HG02885 (cell line): ENCODE data around the gene NOX5.
"Not testable (repeated sequence)": the region's sequence is repeated elsewhere in the genome, so short reads cannot be mapped to it uniquely, and the experiment has no call there.

Experiments
- ATAC-seq: cut with Tn5 transposase; IDR thresholded peaks from one replicate; pipeline ENCODE4 v1.9.1; 2021; ENCODE audit warnings: mild to moderate bottlenecking; ENCODE audit not compliant: unreplicated experiment, poor library complexity

The NOX5 gene, protein sequence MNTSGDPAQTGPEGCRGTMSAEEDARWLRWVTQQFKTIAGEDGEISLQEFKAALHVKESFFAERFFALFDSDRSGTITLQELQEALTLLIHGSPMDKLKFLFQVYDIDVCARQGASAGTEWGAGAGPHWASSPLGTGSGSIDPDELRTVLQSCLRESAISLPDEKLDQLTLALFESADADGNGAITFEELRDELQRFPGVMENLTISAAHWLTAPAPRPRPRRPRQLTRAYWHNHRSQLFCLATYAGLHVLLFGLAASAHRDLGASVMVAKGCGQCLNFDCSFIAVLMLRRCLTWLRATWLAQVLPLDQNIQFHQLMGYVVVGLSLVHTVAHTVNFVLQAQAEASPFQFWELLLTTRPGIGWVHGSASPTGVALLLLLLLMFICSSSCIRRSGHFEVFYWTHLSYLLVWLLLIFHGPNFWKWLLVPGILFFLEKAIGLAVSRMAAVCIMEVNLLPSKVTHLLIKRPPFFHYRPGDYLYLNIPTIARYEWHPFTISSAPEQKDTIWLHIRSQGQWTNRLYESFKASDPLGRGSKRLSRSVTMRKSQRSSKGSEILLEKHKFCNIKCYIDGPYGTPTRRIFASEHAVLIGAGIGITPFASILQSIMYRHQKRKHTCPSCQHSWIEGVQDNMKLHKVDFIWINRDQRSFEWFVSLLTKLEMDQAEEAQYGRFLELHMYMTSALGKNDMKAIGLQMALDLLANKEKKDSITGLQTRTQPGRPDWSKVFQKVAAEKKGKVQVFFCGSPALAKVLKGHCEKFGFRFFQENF

GRCh38 chr15:69014454-69014853, at the start of gene NOX5:
Gene NOX5 (plus strand): TSS chr15:69014695. CDS start chr15:69014736, 41 bp downstream.
- no peak for ATAC-seq

GRCh38 chr15:68966996-68967395, 47.5 kb upstream of the NOX5 start:
- no peak for ATAC-seq

GRCh38 chr15:68967948-68968347, 46.5 kb upstream of the NOX5 start:
- ATAC-seq: no peak

DNA sequence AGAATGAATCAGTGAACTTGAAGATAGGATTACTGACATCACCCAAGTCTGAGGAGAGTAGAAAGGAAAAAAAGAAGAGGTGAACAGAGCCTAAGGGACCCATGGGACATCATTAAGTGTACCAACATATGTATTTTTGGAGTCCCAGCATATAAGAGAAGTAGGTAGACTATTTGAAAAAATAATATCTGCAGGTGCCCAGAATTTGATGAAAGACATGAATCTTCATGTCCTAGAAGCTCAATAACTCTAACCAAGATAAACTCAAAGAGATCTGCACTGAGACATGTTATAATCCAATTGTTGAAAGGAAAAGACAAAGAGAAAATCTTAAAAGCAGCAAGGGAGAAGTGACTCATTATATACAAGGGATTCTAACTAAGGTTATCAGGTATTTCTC, 45.2 kb upstream of the NOX5 start:
- no peak for ATAC-seq

GRCh38 chr15:68972201-68973065, 42.1 kb upstream of the NOX5 start:
- no peak for ATAC-seq

- ATAC-seq: not testable (repeated sequence)
These were observed 38.8 kb upstream of the NOX5 start for GRCh38 chr15:68975651-68976160.

- ATAC-seq: not testable (repeated sequence)
These were observed 37.1 kb upstream of the NOX5 start for GRCh38 chr15:68977426-68977825.

DNA sequence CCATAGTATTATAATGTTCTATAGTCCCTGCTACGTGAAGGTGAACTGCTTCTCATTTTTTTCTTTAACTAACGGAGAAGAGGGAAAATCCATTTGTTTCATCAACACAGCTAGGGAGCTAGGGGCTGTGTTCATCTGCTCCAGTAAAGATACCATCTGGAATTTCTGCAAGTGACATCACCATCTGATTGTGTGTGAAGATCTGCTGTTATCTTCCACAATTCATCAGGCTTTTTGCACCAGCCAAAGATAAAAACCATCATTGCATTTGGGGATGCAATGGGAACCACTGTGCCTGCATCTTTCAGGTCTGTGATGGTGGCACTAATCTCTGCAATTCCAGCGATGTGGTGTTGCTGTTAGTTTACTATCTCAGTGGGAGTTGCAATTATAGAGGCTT, 35.5 kb upstream of the NOX5 start:
- no peak for ATAC-seq

DNA sequence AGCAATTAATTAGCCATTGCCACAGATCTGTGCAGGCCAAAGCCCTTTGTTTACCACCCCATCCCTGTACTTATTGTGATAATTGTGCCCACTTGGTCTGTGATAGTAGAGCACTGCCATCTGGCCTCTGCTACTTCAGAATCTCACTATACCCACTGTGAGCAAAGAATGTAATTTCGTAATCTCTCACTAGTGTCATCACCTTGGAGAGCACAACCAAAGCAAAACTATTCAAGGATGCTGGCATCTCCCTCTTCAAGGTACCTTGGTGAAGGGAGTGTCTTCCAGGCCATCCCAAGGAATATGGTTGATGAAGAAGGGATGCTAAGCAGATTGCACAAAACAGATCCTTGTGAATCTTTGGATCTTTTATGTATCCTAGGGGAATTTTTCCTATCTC, 34.7 kb upstream of the NOX5 start:
- ATAC-seq: no peak

- no peak for ATAC-seq
These were observed 33.7 kb upstream of the NOX5 start for GRCh38 chr15:68980786-68981185.

- ATAC-seq: no peak
These were observed 32.6 kb upstream of the NOX5 start for GRCh38 chr15:68981941-68982340.

DNA sequence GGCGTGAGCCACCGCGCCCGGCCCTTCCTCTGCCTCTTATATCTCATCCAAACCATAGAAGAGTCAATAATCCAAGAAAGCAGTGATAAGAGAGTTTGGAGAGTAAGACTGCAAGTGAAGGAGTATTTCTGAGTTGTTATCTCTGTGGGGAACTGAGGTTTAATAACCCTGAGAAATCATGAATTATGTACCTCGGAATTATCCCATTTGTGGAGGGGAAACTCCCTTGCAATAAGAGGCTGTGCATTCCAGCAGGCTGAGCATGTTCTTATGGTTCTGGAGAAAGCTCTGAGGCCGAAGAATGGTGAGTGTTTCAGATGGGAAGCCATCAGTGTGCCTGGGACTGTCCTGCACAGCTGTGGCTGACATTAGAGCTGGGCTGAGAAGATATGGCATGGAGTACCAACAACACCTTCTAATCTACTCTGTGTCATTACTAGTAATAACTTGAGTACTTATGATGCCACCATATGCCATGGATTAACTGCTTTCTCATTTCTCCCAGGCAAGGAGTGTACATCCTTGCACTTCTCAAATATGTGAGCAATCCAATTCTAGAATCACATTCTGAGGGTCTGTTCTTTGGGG, 31.4 kb upstream of the NOX5 start:
- no peak for ATAC-seq

- ATAC-seq: no peak
These were observed 30.5 kb upstream of the NOX5 start for GRCh38 chr15:68983961-68984481.

DNA sequence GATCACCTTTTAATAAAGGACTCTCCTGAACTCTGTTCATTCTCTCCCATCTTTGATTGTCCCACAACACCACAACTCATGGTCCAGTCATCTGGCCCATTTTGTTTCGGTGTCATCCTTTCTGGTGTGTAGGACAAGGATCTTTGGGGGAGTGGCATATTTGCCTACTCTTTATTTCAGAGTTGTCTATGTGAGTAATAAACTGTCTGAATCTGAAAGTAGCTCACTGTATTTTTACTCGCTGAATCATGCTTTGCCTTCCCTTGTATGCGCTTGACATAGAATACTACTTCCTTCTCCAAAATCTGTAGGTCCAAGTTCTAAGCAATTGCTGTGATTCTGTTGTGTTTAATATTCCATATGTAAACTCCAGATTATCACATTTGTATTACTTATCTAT, 29.9 kb upstream of the NOX5 start:
- no peak for ATAC-seq

DNA sequence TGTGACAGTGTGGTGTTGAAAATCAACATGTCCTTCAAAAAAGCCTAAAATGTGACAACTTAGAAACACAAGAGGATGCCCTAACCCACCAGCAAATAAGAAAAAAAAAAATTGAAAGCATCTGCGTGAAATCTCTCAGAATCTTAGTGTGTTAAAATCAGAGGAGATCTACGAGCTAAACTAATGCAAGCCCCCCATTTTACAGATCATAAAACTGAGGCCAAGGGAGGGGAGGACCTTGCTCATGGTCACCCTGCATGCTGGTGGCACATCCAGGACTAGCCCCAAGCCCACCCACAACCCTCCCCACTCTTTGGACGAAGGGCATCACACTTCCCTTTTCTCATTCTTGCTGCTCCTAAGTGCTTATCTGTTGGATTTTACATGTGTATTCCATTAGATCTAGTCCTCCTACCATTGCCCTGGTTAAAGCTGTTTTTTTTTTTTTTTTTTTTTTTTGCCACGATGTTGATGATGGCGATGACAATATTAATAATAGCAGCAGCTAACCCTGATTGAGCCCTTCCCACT, 29.1 kb upstream of the NOX5 start:
- no peak for ATAC-seq

DNA sequence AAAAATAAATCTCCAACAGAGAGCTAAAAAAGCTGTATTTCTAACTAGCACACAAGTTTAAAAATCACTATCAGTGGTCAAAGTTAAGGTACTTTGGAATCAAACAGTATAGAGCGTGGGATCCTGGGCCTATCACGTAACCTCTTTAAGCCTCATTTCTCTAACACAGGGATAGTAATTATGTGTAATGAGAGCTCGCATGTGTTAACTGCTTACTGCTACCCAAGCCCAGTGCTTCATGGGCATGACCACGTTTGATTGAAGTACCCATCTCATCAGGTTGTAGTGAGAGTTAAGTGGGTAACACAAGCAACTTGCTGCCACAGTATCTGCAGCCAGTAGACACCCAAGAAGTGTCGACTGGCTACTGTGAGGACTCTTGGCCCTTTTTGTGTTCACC, 28.2 kb upstream of the NOX5 start:
- no peak for ATAC-seq

GRCh38 chr15:68987120-68987519, 27.4 kb upstream of the NOX5 start:
- no peak for ATAC-seq

DNA sequence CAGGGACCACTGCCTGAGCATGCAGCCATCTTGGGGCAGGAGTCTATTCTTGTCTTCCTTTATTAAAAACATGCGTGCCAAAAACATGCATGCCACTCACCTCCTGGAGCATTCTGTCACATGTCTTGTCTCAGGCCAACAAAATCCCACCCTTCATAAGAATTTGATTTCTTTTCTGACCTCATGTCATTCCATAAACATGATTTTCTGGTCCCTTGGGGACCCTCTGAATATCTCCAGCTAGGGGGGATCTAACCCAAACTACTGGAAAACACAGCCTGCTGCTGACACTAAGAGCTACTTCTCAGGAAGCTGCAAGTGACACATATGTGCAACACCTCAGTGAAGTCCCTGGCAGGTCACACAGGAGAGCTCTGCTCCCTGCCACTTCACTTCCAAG, 26.8 kb upstream of the NOX5 start:
- ATAC-seq: no peak

GRCh38 chr15:68989541-68990230, 24.8 kb upstream of the NOX5 start:
- ATAC-seq: no peak
